Duodenal mucosa (tissue), 2 donors: Measurements from ENCODE around the gene HNF4A.

Experiments
- H3K27ac ChIP-seq: one replicate; pipeline ENCODE4 v1.7.0; 2013; ENCODE audit warnings: low read depth, low read length
- H3K27me3 ChIP-seq, 2 donors: one replicate each; pipeline ENCODE4 v1.7.0; 2013; ENCODE audit warnings: low read length in 2 of 2, control low read depth in 1 of 2; ENCODE audit not compliant: insufficient read depth in 2 of 2, control insufficient read depth in 1 of 2
- H3K36me3 ChIP-seq, 2 donors: one replicate each; pipeline ENCODE4 v1.7.0; 2013; ENCODE audit warnings: low read length in 2 of 2, control low read depth in 1 of 2; ENCODE audit not compliant: insufficient read depth in 2 of 2, control insufficient read depth in 1 of 2
- H3K4me1 ChIP-seq, 2 donors: one replicate each; pipeline ENCODE4 v1.7.0; 2013; ENCODE audit warnings: low read length in 2 of 2, control low read depth in 1 of 2; ENCODE audit not compliant: insufficient read depth in 2 of 2, control insufficient read depth in 1 of 2
- H3K4me3 ChIP-seq, 2 donors: one replicate each; pipeline ENCODE4 v1.7.0; 2013; ENCODE audit warnings: low read length in 2 of 2, low read depth in 1 of 2
- H3K9ac ChIP-seq, 2 donors: one replicate each; pipeline ENCODE4 v1.7.0; 2013; ENCODE audit warnings: low read length in 2 of 2, low read depth in 1 of 2
- H3K9me3 ChIP-seq, 2 donors: one replicate each; pipeline ENCODE4 v1.7.0; 2013; ENCODE audit warnings: low read length in 2 of 2, control low read depth in 1 of 2; ENCODE audit not compliant: control insufficient read depth in 1 of 2

The HNF4A gene

DNA sequence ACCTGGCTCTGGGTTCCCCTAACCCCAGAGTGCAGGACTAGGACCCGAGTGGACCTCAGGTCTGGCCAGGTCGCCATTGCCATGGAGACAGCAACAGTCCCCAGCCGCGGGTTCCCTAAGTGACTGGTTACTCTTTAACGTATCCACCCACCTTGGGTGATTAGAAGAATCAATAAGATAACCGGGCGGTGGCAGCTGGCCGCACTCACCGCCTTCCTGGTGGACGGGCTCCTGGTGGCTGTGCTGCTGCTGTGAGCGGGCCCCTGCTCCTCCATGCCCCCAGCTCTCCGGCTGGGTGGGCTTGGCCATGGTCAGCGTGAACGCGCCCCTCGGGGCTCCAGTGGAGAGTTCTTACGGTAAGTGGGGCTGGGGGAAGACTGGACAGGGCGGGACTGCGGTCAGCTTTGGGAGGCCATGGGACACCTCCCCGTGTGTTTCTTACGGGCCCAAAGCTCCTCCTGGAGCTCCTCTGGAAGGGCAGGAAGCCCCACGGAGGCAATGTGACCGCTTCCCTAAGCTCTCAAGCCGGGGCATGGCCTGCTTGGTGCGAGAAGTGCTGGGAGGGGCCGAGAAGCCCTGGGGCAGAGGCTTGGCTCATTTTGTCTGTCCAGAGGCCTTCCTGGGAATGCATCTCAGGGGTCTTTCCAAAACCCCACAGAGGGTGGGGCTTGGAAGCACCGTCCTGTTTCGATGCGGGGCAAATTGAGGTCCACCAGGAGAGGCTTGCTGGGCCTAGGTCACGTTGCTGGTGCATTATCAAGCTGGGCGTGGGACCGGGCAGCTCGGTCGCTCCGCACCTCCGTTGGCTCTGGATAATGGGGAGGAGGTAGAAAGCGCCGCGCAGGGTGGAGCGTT, at the start of gene HNF4A:
Gene HNF4A (plus strand): TSS at position 202 of the 855 bp plus-strand sequence. CDS start 106 bp downstream, at position 308.
- Histone ChIP-seq H3K4me3 (peak within 1 kb of the TSS; percentile 84 to 87), H3K4me1 (peaks cover 36 to 38% of the 10 kb centered on the region in 2 donors), H3K36me3 (peaks cover 3 to 4% of the 10 kb centered on the region in 2 donors), H3K27ac (peak within 1 kb of the TSS; percentile 89), H3K9me3 (no peaks in the 10 kb centered on the region), H3K9ac (peak within 1 kb of the TSS; percentile 80 to 88), H3K27me3 (no peaks in the 10 kb centered on the region)

DNA sequence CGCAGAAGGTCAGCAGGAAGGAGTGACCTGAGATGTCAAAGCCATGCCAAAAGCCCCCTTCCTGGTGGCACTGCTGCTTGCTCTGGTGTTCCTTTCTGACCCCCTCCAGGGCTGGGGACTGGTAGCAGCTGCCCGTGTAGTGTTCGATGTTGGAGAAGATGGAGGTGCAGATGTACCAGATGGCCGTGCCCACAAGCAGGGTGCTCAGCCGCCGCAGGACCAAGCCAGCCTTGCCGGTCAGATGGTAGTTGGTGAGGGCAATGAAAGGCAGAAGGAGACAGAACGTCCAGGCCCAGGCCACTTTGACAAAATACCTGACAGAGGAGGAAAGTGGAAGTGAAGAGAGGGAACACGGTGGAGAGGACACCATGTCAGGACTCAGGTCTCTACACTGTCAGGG, 48.6 kb upstream of the HNF4A start:
- no peak overlapping the region for H3K27ac ChIP-seq
- peaks cover 18 to 23% of the 10 kb centered on the region in 2 donors for H3K4me1 ChIP-seq
- no peaks in the 10 kb centered on the region for H3K9me3 ChIP-seq
- no peaks in the 10 kb centered on the region for H3K27me3 ChIP-seq
- H3K36me3 ChIP-seq: peaks cover 3 to 11% of the 10 kb centered on the region in 2 donors
- H3K9ac ChIP-seq: no peak overlapping the region
- no peak overlapping the region for H3K4me3 ChIP-seq

DNA sequence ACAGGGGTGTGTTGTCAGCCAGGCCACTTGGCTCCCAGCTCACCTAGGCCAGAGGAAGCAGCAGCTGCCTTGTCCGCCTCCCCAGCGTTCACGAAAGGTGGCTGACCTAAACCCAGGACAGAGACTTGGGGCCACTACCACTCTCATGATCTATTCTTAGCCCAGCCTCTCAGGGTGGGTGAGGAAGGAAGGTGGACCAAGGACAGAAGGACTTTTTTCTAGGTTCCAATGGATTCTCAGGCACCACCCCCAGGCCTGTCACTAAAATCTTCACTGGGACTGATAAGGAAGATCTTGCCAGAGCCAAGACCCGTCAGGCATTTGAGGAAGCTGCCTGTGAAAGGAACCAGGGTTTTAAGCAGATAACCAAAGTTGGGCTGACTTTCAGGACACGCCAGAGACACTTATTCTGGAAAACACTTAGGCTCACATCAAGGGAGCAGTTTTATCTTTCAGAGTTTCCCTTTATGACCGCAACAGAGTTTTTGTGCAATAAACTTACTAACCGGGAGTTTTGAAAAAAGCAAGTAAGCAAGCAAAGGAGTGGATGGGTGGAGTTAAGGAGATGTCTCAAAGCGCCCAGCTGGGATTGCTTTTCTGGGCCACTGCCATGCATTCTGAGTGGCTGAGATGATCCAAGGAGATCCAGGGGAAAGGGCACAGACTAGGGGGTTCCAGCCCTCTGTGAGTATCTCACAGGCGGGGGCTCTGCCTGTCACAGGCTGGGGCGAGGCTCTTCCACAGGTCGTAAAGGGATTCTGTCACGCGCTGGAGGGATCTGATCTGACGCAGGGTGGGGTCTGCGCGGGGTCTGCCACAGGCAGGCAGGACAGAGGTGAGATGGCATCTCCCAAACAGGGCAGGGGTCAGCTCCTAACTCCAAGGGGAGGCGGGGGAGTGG, 45.5 kb upstream of the HNF4A start:
- Histone ChIP-seq H3K36me3 (peaks cover 0 to 11% of the 10 kb centered on the region in 2 donors), H3K9ac (peak overlapping the region; percentile 65 to 79), H3K27me3 (no peaks in the 10 kb centered on the region), H3K27ac (no peak overlapping the region), H3K9me3 (no peaks in the 10 kb centered on the region), H3K4me3 (peak overlapping the region; percentile 90 to 99), H3K4me1 (peaks cover 11 to 14% of the 10 kb centered on the region in 2 donors)

DNA sequence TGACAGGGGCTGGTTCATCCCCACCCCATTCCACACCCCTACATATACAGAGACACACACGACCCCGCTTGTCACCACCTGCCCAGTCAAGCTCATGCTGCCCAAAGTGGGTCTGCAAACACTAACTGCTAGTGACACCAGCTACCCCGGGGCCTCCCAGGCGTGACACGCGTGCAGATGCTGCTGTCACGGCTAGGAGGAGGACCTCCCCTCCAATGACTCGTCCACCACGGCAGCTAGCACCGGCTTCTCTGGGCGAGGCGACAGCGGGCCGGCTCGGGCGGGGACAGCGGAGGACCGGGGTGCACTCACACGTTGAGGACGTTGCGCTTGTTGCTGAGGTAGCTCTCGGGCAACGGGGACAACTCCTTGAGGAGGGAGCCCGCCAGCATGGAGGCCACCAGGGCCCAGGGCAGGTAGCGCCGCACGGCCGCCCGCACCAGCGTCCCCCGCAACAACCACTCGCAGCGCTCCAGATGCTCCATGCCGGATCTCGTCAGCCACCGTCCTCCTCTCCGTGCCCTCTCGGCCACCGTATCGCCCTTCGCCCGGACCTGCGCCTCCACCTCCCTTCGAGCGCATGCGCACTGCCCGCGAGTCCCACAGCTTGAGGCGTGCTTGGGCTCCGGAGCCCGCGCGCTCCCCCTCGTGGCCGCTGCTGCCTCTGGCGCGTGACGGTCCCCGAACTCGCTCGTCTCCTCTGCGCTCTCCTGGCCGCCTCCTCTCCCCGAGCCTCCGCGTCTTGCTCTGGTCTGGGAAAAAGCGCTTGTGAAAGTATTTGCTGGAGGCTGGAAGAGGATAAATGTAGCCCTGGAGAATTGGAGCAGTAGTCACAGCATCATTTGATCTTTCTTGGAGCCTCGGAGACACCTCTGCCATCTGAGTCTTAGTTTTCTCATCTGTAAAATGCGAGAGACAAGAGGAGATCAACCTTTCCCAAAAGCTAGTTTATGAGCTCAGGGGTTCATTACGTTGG, 44.5 kb upstream of the HNF4A start, which contains the start of gene FITM2:
Gene FITM2 (minus strand): TSS at position 539 of the 976 bp plus-strand sequence. CDS start 54 bp downstream, at position 485.
- Histone ChIP-seq H3K9me3 (no peaks in the 10 kb centered on the region), H3K27me3 (no peaks in the 10 kb centered on the region), H3K27ac (peak within 1 kb of the TSS; percentile 11), H3K36me3 (peaks cover 0 to 11% of the 10 kb centered on the region in 2 donors), H3K9ac (peak within 1 kb of the TSS; percentile 65 to 79), H3K4me1 (peaks cover 11 to 14% of the 10 kb centered on the region in 2 donors), H3K4me3 (peak within 1 kb of the TSS; percentile 90 to 99)

DNA sequence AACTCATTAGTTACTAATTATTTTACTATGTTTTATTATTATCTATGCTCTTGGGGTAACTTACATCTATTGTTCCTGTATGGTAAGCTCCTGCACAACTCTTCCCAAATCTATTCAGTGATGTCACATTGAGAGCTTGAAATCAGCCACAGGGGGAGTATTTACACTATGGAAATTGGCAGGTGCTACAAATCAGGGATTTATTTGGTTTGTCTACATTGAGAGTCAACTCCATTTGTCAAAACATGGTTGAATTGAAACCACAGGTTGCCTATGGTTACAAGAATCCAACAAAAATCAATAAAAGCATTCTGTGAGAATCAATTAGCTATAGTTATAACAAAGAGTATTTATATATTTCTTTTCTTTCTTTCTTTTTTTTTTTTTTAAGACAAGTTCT, 40.6 kb upstream of the HNF4A start:
- peaks cover 6 to 8% of the 10 kb centered on the region in 2 donors for H3K4me1 ChIP-seq
- no peaks in the 10 kb centered on the region for H3K9me3 ChIP-seq
- no peak overlapping the region for H3K4me3 ChIP-seq
- H3K9ac ChIP-seq: no peak overlapping the region
- H3K27me3 ChIP-seq: no peaks in the 10 kb centered on the region
- no peak overlapping the region for H3K27ac ChIP-seq
- H3K36me3 ChIP-seq: no peaks in the 10 kb centered on the region

DNA sequence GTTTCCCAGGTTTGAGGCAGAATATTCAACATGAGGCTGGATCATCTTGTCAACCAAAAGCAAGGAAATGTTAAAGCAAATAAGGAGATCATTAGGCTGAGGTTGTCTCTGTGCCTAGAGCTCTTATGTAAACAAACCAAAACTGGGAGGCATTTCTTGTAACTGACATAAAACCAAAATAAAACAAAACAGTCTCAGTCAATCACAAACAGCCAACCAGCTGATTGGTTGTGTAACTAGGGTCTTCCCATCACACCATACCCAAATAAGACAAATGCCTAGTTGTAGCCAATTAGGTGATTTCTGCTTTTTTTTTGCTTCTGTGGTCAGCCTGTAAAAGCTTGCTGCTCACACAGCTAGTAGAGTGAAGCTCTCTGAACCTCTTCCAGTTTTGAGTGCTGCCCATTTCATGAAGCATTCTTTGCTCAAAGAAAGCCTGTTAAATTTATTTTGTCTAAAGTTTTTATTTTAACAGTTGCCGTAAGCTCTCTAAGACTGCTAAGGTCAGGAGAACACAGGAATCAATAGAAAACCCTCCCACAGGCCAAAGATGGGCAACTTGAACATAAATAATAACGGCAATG, 35.6 kb upstream of the HNF4A start:
- Histone ChIP-seq H3K4me3 (no peak overlapping the region), H3K9me3 (no peaks in the 10 kb centered on the region), H3K27ac (no peak overlapping the region), H3K36me3 (no peaks in the 10 kb centered on the region), H3K27me3 (no peaks in the 10 kb centered on the region), H3K4me1 (peaks cover 6 to 7% of the 10 kb centered on the region in 2 donors), H3K9ac (no peak overlapping the region)

DNA sequence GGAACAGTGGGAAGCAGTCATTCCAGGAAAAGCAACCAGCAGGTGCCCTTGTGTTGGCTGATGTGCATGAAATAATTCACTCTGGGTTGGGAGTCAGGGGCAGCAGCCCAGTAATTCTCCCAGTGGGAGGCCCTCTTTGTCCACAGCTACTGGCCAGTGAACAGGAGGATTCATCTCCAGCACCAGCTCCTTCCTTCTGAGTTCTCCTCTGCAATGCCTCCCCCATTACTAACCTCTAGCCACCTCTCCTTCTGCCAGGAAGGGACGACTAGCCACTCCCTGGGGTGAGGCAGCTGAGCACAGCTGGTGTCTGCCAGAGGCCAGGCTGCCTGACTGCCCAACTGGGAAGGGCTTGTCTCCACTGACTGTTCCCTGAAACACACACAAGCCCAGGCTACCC, 31.2 kb upstream of the HNF4A start:
- Histone ChIP-seq H3K27me3 (no peaks in the 10 kb centered on the region), H3K36me3 (no peaks in the 10 kb centered on the region), H3K4me3 (no peak overlapping the region), H3K4me1 (peaks cover 6 to 7% of the 10 kb centered on the region in 2 donors), H3K27ac (no peak overlapping the region), H3K9ac (no peak overlapping the region), H3K9me3 (no peaks in the 10 kb centered on the region)

DNA sequence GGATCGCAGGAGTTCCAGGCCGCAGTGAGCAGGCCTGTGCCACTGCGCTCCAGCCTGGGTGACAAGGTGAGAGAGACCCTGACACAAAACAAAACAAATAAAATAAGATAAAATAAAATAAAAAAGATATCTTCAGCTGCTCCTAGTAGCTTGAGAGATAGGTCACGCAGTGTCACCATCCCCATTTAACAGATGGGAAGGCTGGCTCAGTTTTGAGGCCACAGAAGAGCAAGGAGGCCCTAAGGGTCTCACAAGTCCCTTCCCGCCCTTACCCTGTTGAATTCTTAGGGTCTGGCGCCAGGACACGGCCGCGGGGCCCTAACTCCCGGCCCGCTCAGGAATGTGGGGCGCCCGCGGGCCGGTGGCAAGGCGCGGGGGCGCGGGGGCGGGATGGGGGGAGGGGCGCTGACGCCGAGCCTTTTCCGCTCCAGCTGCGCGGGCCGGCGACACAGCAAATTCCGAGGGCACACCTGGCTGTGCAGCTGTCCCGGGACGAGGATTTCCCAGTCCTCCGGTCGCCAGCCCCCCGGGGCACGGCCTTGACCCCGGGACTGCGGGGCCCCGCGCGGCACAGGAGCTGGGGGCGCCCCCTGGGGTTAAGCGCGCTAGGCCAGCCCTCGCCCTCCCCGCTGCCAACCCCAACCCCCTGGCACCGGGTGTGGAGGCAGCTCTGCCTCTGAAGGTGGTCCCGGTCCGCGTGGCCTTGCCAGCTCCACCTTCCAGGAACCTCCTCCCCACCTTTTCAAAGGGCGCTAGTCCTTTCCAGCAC, 28.9 kb upstream of the HNF4A start:
- peak overlapping the region in 1 of 2 donors; percentile 33 for H3K9ac ChIP-seq

More for the DNA sequence above, 28.9 kb upstream of the HNF4A start:
- Histone ChIP-seq H3K27ac (no peak overlapping the region), H3K4me1 (peaks cover 6 to 7% of the 10 kb centered on the region in 2 donors), H3K27me3 (no peaks in the 10 kb centered on the region), H3K36me3 (no peaks in the 10 kb centered on the region), H3K9me3 (no peaks in the 10 kb centered on the region), H3K4me3 (peak overlapping the region; percentile 36)
